CD1c-positive myeloid dendritic cell (primary cell): Measurements from ENCODE around the gene ANKRD65.
"Not testable (repeated sequence)": the region's sequence is repeated elsewhere in the genome, so short reads cannot be mapped to it uniquely, and the experiment has no call there.

Experiments
- DNase-seq: peaks from one replicate; pipeline ENCODE4 v3.0.0-alpha.2; 2016; ENCODE audit errors: extremely low spot score

Gene ANKRD65

GRCh38 chr1:1421147-1421906 is at the start of gene ANKRD65:
Gene ANKRD65 (minus strand): TSS chr1:1421276. CDS start chr1:1421005, 271 bp downstream.
- DNase-seq, result no peak

DNA sequence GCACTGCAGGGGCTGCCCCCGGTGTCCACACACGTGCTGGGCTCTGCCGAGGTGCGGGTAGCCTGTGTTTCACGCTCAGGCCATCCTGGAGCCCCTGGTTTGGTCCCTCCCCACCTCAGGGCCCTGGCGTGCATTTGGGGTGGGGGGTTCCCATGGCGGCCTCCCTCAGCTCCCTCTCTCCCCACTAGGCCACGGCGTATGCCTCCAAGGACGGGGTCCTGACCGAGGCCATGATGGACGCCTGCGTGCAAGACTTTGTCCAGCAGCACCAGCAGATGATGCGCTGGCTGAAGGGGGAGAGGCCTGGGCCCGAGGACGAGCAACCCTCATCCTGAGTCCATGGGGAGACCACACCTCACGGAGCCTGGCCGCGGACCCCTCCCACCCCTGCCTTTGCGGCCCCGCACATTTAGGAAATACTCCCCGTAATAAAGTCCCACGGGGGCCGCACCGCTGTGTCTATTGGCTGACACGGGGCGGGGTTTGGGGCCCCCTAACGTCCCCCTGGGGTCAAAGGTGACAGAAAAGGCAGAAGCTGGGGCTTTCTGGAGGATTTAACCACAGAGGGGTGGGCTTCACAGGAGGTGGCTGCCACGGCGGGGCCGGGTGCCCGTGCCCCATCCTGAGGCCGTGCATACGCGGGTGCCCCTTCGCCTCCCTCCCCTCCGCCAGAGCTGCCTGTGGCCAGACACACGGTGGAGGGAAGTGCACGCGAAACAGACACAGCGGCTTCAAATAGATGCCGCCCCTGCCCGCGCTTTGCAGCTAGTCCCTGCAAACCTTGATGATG is 47.3 kb upstream of the ANKRD65 start:
- DNase-seq, result not testable (repeated sequence)

GRCh38 chr1:1463312-1463711 is 42.2 kb upstream of the ANKRD65 start:
- no peak for DNase-seq

DNA sequence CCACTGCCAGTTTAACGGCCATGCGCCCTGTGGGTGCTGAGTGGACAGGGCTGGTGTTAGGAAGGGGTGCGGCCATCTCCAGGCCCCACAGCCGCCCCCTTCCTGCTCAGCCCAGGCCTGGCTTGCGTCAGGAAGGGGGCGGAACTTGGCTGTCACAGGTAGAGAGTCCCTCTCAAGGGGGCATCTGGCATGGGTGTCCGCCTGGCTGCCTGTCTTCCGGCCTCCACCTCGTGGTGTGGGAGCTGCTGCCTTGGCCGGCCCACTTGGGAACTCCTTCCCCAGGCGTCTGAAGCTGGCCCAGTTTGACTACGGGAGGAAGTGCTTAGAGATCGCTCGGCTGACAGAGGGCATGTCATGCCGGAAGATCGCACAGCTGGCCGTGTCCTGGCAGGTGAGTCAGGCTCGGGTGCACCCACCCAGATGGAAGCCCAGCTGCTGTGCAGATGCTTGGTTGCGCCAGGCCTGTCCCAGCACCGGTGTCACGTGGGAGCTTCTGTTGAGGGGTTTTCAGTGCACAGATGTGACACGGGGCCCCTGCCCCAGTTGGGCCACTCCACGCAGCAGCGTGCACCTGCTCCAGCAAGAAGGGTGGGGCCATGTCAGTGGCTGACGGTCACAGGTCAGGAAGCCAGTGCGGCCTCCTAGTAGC is 41.4 kb upstream of the ANKRD65 start:
- DNase-seq, result no peak

GRCh38 chr1:1461721-1462317 is 40.7 kb upstream of the ANKRD65 start:
- DNase-seq, result no peak

DNA sequence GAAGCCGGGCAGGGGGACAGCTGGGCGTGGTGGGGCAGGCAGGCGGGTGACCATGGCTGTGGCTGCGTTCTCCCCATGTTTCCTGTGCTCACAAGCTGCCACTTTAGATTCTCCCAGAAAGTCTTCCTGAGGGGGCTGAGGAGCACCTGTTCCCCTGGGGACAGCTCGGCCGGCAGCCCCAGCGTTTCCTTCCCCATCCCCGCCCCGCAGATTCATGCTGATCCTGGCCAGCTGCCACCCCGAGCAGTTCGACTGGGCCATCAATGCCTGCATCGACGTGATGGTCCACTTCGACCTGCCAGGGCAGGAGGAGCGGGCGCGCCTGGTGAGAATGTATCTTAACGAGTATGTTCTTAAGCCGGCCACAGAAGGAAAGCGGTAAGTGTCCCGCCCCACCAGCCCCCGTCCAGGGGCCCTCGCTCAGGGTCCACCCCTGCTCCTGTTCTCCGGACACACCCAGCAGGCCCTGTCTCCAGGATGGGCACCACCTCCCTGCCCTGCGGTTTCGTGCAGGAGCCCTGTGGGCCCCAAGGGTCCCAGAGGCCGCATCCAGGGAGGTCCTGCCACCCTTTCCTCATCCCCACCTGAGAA is 39.6 kb upstream of the ANKRD65 start:
- DNase-seq, result no peak

DNA sequence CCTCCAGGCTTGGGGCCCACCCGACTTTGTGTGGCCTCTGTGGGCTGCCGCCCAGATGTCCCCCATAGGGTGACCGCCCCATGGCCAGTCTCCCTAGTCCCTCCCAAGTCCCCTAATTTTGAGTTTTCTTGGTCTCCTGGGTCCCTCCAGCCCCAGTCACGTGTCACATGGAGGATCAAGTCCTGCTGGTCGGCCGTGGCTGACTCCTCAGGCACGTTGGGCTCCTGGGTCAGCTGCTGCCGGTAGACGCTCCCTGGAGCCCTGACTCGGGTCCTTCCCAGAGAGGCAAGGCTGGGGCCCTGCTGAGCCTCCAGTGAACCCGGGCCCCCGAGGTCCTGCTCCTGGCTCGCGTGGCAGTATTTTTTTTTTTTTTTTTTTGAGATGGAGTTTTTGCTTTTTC is 38.6 kb upstream of the ANKRD65 start:
- DNase-seq, result not testable (repeated sequence)

DNA sequence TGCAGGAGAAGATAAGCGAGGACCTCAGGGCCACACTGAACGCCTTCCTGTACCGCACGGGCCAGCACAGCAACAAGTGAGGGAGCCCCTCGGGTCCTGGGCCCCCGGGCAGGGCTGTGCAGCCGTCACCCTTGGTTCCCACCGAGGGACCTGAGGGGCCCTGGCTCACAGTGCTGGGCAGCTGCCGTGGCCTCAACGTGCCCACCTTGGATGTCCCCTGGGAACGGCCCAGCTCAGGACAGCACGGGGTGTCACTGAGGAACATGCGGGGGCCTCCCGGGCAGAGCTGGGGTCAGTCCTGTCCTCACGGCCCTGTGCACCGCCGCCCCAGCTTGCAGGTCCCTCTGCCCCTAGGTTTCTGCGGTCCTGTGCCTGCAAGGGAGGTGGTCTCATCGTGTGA is 38.1 kb upstream of the ANKRD65 start:
- DNase-seq, result not testable (repeated sequence)

DNA sequence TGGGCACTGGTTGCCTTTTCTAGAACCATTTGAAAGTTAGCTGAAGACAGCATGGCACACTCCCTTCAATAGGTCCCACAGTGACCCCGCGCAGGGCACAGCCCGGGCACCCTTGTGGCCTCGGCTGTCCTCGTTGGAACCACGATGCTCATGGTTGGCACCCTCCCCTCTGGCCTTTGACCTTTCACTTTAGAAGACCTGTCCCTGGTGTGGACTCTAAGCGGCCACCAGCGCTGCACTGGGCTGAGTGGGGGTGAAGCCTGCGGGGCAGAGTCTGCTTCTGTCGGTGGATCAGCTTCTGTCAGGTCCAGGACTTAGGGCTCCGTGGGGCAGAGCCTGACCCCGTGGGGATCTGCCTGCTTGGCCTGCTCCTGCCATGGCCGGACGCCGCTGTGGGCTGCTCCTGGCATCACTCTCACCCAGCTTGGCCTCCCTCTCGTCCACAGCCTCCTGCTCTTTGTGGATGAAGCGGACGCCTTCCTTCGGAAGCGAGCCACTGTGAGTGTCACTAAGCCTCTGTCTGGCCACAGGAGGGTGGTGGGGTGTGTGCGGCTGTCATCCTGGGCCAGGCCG is 35.7 kb upstream of the ANKRD65 start:
- not testable (repeated sequence) for DNase-seq

DNA sequence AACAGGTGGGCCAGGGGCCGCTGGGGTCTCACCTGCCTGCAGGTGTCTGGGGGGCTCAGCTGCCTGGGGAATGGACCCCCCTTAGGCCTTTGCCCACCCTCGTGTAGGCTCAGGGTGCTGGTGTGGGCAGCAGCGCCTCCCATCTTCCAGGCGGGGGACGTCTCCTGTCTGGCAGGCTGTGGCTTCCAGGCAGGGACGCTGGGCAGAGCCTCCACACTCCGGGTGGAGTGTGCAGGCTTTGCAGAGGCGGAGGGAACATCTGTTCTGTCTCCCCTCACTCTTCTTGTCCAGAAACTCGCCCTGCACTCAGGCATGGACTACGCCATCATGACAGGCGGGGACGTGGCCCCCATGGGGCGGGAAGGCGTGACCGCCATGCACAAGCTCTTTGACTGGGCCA is 34.9 kb upstream of the ANKRD65 start:
- DNase-seq, result not testable (repeated sequence)

GRCh38 chr1:1455366-1455884 is 34.3 kb upstream of the ANKRD65 start:
- no peak for DNase-seq

DNA sequence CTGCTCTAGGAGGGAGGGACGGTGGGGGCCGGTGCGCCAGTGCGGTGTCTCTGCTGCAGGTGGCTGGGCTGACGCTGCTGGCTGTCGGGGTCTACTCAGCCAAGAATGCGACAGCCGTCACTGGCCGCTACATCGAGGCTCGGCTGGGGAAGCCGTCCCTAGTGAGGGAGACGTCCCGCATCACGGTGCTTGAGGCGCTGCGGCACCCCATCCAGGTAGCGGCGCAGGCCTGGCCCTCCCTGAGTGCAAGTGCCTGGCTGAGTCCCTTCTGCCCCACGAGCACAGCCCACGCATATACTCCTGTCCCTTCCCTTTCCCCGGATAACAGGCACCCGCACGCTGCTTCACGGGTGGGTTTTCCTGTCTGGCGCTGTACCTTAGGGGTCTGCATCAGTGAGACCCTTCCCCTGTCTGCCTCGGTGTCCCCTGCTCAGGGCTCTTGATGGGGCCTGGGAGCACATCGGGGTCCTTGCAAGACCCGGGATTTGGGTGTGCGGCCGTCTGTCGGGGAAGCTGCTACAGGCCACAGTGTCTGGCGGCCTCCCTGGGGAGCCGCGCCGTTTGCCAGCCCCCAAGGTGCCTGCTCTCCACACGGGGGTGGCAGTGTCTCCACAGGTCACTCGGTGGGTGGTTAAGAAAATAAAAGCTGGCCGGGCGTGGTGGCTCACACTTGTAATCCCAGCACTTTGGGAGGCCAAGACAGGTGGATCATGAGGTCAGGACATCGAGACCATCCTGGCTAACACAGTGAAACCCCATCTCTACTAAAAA is 33.4 kb upstream of the ANKRD65 start:
- not testable (repeated sequence) for DNase-seq

- no peak for DNase-seq
Observed at GRCh38 chr1:1452882-1453281, 31.8 kb upstream of the ANKRD65 start.

DNA sequence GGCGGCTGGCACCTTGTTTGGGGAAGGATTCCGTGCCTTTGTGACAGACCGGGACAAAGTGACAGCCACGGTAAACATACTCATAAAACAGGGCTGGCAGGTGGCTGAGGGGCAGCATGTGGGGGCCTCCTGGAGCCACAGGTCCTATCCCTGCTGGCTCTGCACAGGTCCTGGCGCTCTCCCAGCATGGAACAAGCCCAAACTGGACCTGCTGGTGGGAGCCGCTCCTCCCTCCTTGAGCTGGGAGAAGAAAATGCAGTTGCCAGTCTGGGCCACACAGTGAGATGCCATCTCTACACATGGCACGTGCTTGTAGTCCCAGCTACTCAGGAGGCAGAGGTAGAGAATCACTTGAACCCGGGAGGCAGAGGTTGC is 31.3 kb upstream of the ANKRD65 start:
- not testable (repeated sequence) for DNase-seq

- DNase-seq, result no peak
Observed at GRCh38 chr1:1451696-1452364, 30.8 kb upstream of the ANKRD65 start.

GRCh38 chr1:1450616-1451015 is 29.5 kb upstream of the ANKRD65 start:
- DNase-seq, result not testable (repeated sequence)

- DNase-seq, result no peak
Observed at GRCh38 chr1:1449099-1449739, 28.1 kb upstream of the ANKRD65 start, which contains the start of gene ATAD3C. Gene ATAD3C (plus strand): TSS chr1:1449689. CDS start chr1:1450684, 995 bp downstream.

GRCh38 chr1:1446631-1447030 is 25.6 kb upstream of the ANKRD65 start:
- not testable (repeated sequence) for DNase-seq
